Measurements from ENCODE around the gene APOL3.

DNA sequence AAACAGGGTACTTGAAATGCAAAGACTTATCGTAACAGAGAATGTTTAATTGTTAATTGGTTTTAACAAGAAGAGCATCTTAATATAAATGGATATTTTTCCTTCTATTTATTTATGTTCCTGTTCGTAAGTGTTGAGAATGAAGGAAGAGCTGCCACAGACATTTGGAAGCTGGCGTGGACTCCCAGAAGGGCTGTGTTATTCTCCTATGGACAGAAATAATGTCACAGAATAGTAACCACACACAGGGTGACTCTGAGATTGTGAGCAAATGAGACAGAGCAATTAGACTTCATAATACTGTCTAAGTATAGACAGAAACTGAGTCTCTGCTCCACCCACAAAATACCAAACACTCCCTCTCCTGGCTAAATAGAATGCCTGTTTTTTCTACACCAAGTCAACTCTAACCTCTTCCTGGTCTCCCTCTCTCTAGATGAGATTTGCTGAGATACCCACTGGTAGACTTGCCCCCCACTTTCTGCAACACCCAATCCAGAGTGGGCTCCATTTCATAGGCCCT is 6.1 kb downstream of the APOL3 start:
- TF ChIP-seq, protein P1, sequence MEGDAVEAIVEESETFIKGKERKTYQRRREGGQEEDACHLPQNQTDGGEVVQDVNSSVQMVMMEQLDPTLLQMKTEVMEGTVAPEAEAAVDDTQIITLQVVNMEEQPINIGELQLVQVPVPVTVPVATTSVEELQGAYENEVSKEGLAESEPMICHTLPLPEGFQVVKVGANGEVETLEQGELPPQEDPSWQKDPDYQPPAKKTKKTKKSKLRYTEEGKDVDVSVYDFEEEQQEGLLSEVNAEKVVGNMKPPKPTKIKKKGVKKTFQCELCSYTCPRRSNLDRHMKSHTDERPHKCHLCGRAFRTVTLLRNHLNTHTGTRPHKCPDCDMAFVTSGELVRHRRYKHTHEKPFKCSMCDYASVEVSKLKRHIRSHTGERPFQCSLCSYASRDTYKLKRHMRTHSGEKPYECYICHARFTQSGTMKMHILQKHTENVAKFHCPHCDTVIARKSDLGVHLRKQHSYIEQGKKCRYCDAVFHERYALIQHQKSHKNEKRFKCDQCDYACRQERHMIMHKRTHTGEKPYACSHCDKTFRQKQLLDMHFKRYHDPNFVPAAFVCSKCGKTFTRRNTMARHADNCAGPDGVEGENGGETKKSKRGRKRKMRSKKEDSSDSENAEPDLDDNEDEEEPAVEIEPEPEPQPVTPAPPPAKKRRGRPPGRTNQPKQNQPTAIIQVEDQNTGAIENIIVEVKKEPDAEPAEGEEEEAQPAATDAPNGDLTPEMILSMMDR (IDR thresholded peaks at IDR 0.05; ENCODE audit: insufficient read depth, low read depth, low read length), result no peak
- no peak for TF ChIP-seq EZH2 (IDR thresholded peaks at IDR 0.05; ENCODE audit: insufficient read depth, low read length)
